TTC549 (cell line): ENCODE measurements around the gene LIN37.
"Not testable (repeated sequence)": the region's sequence is repeated elsewhere in the genome, so short reads cannot be mapped to it uniquely, and the experiment has no call there.

Experiments
- FAIRE-seq: peaks from 2 replicates; lab custom pipeline; 2012; peaks lifted over from hg19 to GRCh38; lab: Jason Lieb, UNC

The LIN37 gene

DNA sequence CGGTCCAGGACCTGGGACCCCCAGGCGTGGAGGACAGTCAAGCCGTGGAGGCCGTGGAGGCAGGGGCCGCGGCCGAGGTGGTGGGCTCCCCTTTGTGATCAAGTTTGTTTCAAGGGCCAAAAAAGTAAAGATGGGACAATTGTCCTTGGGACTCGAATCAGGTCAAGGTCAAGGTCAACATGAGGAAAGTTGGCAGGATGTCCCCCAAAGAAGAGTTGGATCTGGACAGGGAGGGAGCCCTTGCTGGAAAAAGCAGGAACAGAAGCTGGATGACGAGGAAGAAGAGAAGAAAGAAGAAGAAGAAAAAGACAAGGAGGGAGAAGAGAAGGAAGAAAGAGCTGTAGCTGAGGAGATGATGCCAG lies 28.2 kb upstream of the LIN37 start:
- no peak for FAIRE-seq

DNA sequence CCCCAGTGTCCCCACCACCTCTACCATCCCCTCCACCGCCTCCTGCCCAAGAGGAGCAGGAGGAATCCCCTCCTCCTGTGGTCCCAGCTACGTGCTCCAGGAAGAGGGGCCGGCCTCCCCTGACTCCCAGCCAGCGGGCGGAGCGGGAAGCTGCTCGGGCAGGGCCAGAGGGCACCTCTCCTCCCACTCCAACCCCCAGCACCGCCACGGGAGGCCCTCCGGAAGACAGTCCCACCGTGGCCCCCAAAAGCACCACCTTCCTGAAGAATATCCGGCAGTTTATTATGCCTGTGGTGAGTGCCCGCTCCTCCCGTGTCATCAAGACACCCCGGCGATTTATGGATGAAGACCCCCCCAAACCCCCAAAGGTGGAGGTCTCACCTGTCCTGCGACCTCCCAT lies 27.7 kb upstream of the LIN37 start:
- no peak for FAIRE-seq

DNA sequence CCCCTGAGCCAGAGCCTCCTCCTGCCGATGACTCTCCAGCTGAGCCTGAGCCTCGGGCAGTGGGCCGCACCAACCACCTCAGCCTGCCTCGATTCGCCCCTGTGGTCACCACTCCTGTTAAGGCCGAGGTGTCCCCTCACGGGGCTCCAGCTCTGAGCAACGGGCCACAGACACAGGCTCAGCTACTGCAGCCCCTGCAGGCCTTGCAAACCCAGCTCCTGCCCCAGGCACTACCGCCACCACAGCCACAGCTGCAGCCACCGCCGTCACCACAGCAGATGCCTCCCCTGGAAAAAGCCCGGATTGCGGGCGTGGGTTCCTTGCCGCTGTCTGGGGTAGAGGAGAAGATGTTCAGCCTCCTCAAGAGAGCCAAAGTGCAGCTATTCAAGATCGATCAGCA lies 27.0 kb upstream of the LIN37 start:
- FAIRE-seq = no peak

DNA sequence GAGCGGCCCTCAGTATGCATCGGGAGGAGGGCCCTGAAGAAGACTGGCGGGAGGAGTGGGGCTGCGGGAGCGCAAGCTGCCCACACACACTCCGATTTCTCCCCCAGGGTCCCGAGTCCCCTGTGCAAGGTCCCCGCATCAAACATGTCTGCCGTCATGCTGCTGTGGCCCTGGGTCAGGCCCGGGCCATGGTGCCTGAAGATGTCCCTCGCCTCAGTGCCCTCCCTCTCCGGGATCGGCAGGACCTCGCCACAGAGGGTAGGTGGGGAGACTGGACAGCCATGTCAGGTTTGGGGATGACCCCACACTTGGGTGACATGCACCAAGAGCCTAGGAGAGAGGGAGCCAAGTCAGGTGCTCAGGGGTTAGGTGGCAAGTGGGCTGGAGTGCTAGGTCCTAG lies 25.9 kb upstream of the LIN37 start:
- FAIRE-seq = no peak

DNA sequence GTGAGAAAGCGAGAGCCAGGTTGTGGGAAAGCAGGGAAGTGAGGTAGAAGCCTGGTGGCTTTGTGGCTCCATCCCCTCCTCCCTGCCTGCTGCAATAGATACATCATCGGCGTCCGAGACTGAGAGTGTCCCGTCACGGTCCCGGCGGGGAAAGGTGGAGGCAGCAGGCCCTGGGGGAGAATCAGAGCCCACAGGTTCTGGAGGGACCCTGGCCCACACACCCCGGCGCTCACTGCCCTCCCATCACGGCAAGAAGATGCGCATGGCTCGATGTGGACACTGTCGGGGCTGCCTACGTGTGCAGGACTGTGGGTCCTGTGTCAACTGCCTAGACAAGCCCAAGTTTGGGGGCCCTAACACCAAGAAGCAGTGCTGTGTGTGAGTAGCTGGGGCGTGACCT lies 25.5 kb upstream of the LIN37 start:
- no peak for FAIRE-seq

DNA sequence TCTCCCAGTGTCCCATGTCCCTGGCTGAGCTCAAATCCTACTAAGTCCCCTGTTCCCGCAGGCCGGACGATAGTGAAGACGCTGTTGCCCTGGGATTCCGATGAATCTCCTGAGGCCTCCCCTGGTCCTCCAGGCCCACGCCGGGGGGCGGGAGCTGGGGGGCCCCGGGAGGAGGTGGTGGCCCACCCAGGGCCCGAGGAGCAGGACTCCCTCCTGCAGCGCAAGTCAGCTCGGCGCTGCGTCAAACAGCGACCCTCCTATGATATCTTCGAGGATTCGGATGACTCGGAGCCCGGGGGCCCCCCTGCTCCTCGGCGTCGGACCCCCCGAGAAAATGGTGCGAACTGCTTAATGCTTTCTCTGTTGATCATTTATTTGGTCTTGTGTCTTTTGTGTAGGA lies 24.7 kb upstream of the LIN37 start:
- FAIRE-seq = no peak

DNA sequence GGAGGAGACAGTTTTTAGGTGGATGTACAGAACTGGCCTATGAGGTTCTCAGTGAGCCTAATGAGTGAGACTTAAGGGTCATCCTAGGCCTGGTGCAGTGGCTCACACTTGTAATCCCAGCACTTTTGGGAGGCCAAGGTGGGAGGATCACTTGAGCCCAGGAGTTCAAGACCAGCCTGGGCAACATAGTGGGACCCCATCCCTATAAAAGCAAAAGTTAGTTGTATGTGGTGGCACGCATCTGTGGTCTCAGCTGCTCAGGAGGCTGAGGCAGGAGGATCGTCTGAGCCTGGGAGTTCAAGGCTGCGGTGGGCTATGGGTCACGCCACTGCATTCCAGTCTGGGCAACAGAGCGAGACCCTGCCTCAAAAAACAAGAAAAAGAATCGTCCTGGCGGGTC lies 24.2 kb upstream of the LIN37 start:
- not testable (repeated sequence) for FAIRE-seq

DNA sequence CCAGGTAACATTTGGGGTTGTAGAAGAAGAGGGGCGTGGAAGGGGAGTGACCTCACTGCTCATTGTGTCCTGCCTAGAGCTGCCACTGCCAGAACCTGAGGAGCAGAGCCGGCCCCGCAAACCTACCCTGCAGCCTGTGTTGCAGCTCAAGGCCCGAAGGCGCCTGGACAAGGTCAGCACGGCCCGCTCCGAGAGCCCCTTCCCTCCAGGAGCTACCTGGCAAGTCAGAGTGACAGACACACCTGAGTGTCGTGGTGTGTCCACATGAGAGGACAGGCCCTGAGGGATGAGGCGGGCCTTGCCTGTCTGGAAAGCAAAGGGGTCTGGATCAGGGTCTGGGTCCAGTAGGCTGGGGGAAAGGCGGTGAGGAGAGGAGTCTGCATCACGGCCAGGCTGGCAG lies 23.8 kb upstream of the LIN37 start:
- no peak for FAIRE-seq

DNA sequence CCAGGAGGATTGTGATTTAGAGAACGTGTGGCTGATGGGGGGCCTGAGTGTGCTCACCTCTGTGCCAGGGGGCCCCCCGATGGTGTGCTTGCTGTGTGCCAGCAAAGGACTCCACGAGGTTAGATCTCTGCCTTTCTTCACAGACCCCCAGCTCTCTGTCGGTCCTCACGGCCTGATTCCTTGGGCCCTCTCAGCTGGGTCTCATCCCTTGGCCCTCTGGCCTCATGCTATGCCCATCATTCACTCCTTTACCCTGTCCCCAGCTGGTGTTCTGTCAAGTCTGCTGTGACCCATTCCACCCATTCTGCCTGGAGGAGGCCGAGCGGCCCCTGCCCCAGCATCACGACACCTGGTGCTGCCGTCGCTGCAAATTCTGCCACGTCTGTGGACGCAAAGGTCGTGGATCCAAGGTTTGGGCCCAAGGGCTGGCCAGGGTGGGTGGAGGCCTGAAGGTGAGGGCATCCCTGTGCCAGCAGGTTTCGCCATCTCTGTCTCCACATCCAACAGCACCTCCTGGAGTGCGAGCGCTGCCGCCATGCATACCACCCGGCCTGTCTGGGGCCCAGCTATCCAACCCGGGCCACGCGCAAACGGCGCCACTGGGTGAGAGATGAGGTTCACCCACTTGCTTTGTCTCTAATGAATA lies 23.0 kb upstream of the LIN37 start:
- FAIRE-seq = no peak

DNA sequence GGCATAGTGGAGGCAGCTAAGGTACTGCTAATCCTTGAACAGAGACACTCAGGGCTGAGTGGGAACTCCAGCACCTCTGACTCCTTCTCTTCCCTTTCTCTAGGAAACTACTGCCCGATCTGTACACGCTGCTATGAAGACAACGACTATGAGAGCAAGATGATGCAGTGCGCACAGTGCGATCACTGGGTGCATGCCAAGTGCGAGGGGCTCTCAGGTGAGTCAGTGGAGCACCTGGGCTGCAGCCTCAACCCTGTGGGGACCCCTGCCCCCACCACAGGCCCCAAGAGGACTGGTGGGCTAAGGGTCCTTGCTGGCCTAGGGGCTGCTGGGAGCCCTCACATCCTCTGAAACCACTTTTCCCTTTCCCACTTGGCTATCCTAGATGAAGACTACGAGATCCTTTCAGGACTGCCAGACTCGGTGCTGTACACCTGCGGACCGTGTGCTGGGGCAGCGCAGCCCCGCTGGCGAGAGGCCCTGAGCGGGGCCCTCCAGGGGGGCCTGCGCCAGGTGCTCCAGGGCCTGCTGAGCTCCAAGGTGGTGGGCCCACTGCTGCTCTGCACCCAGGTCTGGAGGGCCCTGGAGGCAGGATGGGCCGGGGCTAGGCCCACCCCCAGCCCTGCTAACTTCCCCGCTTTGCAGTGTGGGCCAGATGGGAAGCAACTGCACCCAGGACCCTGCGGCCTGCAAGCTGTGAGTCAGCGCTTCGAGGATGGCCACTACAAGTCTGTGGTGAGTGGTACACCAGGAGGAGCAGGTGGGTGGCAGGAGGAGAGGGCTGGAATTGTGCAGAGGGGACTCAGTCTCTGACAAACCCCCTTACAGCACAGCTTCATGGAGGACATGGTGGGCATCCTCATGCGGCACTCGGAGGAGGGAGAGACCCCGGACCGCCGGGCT lies 21.1 kb upstream of the LIN37 start:
- FAIRE-seq = no peak

DNA sequence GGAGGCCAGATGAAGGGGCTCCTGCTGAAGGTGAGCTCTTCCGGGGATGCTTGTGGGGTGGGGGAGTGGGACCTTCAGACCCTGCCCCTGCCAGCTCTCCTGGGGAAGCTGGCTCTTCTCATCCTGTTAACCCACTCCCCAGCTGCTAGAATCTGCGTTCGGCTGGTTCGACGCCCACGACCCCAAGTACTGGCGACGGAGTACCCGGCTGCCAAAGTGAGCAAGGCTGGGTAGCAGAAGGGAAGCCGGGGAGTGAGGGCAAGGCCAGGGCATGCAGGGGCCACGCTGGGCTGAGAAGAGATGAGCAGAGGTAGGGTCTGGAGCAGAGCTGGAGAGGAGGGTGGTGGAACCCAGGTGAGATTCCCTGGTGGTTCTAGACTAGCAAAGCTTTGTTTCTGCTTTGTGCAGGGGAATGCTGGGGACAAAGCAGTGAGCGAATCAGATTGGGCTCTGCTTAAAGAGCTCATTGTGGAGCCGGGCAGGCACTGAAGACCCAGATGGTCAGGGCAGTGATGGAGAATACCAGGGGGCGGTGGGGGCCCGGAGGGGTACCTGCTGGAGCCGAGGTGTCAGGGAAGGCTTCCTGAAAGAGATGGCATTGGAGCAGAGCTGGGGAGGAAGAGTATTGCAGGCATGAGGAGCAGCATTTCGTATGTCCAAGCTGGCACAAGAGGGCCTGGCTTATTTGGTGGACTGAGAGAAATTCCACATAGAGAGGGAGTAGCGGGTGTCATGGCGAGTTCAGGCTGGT lies 20.2 kb upstream of the LIN37 start:
- FAIRE-seq = no peak

DNA sequence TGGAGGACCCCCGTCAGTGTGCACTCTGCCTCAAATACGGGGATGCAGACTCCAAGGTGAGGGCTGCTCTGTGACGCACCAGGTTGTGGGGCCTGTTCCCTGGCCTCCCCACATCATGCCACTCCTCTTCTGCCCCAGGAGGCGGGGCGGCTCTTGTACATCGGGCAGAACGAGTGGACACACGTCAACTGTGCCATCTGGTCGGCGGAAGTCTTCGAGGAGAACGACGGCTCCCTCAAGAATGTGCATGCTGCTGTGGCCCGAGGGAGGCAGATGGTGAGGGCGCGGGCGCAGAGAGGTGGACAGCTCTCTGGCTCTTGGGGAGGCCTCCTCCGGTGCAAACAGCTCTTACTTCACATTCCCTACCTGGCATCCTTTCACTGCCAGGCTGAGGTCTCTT lies 19.4 kb upstream of the LIN37 start:
- no peak for FAIRE-seq

DNA sequence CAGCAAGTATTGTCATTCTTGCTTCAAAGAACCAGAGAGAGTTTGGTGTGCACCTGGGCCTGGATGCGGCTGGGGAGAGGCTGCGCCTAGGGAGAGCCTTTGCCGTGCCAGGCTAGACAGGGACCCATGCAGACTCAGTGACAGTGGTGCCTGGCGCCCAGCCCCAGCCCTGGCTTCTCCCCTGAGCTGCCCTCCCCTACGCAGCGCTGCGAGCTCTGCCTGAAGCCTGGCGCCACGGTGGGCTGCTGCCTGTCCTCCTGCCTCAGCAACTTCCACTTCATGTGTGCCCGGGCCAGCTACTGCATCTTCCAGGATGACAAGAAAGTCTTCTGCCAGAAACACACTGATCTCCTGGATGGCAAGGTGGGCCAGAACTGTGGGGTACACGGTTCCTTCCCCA lies 18.6 kb upstream of the LIN37 start:
- FAIRE-seq = no peak

DNA sequence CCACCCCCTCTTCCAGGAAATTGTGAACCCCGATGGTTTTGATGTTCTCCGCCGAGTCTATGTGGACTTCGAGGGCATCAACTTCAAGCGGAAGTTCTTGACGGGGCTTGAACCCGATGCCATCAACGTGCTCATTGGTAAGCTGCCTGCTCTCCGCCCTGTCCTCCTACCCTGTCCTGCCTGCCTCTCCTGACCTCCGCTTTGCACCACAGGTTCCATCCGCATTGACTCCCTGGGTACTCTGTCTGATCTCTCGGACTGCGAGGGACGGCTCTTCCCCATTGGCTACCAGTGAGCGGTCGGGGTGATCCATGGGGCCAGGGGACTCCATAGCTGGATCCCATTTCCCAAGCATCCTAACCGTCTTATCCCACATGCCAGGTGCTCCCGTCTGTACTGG lies 18.1 kb upstream of the LIN37 start:
- no peak for FAIRE-seq

DNA sequence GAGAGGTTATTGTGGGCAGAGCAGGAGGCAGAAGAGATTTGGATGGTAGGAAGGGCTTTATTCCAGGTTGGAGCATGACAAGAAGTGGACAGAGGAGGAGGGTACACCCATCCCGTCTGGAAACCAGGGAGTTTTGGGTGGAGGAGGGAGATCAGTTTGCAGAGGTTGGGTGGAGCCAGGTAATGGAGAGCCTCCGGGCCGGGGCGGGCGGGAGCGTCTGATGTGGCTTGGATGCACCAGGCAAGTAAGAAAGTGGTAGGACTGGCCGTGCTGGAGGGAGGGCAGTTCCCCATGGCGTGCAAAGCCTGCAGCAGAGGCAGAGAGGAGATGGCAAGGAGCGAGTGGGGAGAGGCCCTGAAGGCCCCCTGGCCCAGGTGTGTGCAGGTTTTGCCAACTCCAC lies 17.0 kb upstream of the LIN37 start:
- no peak for FAIRE-seq

DNA sequence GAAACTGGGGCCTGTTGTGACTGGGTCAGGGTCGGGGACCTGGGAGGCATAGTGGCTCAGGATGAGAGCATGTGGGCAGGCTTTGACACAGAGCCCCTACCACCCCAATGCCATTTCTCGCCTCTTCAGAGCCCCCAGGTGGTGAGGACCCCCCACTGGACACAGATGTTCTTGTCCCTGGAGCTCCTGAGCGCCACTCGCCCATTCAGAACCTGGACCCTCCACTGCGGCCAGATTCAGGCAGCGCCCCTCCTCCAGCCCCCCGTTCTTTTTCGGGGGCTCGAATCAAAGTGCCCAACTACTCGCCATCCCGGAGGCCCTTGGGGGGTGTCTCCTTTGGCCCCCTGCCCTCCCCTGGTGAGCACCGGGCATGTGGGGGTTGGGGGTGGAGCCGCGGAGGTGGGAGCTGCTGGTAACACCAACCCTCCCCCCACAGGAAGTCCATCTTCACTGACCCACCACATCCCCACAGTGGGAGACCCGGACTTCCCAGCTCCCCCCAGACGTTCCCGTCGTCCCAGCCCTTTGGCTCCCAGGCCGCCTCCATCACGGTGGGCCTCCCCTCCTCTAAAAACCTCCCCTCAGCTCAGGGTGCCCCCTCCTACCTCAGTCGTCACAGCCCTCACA lies 16.5 kb upstream of the LIN37 start:
- FAIRE-seq = no peak

DNA sequence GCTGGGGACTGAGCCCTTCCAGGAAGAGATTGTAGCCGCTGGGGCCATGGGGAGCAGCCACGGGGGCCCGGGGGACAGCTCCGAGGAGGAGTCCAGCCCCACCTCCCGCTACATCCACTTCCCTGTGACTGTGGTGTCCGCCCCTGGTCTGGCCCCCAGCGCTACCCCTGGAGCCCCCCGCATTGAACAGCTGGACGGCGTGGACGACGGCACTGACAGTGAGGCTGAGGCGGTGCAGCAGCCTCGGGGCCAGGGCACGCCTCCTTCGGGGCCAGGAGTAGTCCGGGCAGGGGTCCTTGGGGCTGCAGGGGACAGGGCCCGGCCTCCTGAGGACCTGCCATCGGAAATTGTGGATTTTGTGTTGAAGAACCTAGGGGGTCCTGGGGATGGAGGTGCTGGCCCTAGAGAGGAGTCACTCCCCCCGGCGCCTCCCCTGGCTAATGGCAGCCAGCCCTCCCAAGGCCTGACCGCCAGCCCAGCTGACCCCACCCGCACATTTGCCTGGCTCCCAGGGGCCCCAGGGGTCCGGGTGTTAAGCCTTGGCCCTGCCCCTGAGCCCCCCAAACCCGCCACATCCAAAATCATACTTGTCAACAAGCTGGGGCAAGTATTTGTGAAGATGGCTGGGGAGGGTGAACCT lies 15.7 kb upstream of the LIN37 start:
- no peak for FAIRE-seq

DNA sequence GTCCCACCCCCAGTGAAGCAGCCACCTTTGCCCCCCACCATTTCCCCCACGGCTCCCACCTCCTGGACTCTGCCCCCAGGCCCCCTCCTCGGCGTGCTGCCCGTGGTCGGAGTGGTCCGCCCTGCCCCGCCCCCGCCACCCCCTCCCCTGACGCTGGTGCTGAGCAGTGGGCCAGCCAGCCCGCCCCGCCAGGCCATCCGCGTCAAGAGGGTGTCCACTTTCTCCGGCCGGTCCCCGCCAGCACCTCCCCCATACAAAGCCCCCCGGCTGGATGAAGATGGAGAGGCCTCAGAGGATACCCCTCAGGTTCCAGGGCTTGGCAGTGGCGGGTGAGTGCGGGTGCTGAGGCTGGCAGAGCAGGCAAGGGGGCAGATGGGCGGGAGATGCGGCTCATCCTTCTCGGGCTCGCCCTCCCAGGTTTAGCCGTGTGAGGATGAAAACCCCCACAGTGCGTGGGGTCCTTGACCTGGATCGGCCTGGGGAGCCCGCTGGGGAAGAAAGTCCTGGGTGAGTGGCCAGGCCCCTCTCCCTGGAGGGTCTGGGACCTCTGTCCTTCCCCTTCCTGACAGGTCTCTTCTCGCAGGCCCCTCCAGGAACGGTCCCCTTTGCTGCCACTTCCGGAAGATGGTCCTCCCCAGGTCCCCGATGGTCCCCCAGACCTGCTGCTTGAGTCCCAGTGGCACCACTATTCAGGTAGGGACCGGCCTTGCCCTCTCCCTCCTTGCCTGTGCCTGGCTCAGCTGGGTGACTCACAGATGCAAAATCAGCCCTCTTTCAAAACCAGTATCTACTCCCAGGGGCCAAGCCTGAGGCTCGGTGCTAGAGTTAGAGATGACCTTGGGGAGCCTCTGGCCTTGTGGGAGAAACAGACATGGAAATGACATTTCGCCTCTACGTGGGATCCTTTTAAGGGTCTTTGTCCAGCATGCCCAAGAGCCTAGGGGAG lies 14.9 kb upstream of the LIN37 start:
- no peak for FAIRE-seq

DNA sequence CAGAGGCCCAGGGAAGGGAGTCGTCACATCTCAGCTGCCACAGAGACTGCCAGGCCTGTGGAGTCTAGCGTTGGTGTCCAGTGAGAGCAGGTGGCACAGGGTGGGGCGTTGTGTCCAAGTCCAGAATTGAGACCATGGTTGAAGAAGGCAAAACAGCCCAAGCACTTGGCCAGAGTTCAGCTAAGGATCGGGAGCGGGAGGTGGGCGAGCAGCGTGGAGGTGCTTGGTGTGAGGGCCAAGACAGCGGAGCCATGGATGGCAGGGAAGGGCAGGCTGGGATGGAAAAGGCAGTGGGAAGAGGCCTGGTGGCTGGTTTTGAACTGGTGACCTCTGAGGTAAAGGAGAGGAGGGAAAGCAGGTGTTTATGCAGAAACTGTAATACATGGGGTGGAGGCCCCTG lies 14.1 kb upstream of the LIN37 start:
- no peak for FAIRE-seq

DNA sequence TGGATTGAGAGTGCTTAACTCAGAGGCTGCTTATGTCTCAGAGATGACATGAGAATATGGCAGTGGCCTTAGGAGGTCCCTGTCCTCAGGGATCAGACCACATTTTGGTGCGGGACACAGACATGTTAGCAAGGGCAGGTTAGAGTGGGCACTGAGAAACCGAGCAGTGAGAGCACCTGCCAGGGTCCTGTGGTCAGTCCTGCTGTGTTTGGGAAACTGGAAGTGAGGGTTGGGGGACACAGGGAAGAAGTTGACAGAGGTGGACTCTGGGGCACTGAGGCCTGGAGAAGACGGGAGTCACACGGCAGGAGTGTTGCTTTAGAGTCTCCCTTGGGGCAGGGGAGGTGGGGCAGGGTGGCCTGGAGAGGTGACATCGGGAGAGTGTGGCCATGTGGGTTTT lies 13.5 kb upstream of the LIN37 start:
- FAIRE-seq = no peak
